H1 (cell line): ENCODE data around the gene IFI44L. TPM values are rescaled to one million over a fixed set of nuclear protein-coding genes. Genes with fewer than 3 reads are reported as not detected.

ENCODE experiments used
- EP300 ChIP-seq, 2 experiments: IDR thresholded peaks; 1 replicate in 1 of 2; 2 replicates in 1 of 2; pipeline ENCODE4 v1.6.1; 2011 to 2012; ENCODE audit warnings: low read depth in 2 of 2, low read length in 2 of 2, mild to moderate bottlenecking in 2 of 2, borderline replicate concordance in 1 of 2, inconsistent platforms in 1 of 2, moderate library complexity in 1 of 2
- polyA plus RNA-seq, 7 experiments: library from polyadenylated mRNA; depleted of rRNA in 3 of 7; stranded (reverse) in 5 of 7; unstranded in 2 of 7; fragments of >200 nt in 5 of 7; fragments of 200-250 nt in 2 of 7; gene quantifications; 1 replicate in 5 of 7; 2 replicates in 1 of 7; 4 replicates in 1 of 7; pipeline versions ENCODE4 v1.2.1 to v1.2.3, GENCODE V29; 2011 to 2013; ENCODE audit warnings: missing spikeins in 2 of 7, mixed read lengths in 2 of 7
- total RNA-seq: library from RNA; stranded (reverse); fragmentation: NEBNext Ultra II Directional; extraction: Animal tissue kit (Norgen Biotek cat#: 25700); gene quantifications from 2 replicates; pipeline ENCODE4 v1.2.1, GENCODE V29; 2021
- TF ChIP-seq, protein P1 (sequence below), 3 experiments: IDR thresholded peaks; 1 replicate in 2 of 3; 2 replicates in 1 of 3; pipeline versions ENCODE4 v1.5.1 to v1.6.1; 2011; ENCODE audit warnings: low read length in 3 of 3, mild to moderate bottlenecking in 3 of 3, inconsistent platforms in 2 of 3, low read depth in 1 of 3, moderate library complexity in 1 of 3; ENCODE audit not compliant: insufficient read depth in 1 of 3; ENCODE audit errors: control extremely low read depth in 1 of 3

IFI44L gene
- total and polyA plus RNA-seq, 2 of the 8 experiments (the other 6 are each of a cell fraction or from before 2014, with no cell fraction given): not detected

DNA sequence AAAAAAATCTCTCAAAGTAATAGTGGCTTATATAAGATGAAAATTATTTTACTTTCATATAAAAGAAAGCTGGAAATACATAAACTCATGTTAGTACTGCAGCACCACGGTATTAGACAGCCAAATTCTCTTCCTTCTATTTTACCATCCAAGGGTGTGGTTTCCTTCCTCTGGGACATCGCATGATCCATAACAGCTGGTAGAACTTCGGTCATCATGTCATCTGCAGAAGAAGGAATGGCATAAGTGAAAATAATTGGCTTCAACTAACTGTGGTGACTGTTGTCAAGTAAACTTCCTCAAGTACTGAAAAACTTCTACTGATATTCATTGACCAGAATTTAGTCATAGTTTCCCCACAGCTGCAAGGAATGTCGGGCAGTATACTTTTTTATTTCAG is 28.3 kb upstream of the IFI44L start (continued):
- TF ChIP-seq, protein P1, sequence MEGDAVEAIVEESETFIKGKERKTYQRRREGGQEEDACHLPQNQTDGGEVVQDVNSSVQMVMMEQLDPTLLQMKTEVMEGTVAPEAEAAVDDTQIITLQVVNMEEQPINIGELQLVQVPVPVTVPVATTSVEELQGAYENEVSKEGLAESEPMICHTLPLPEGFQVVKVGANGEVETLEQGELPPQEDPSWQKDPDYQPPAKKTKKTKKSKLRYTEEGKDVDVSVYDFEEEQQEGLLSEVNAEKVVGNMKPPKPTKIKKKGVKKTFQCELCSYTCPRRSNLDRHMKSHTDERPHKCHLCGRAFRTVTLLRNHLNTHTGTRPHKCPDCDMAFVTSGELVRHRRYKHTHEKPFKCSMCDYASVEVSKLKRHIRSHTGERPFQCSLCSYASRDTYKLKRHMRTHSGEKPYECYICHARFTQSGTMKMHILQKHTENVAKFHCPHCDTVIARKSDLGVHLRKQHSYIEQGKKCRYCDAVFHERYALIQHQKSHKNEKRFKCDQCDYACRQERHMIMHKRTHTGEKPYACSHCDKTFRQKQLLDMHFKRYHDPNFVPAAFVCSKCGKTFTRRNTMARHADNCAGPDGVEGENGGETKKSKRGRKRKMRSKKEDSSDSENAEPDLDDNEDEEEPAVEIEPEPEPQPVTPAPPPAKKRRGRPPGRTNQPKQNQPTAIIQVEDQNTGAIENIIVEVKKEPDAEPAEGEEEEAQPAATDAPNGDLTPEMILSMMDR (IDR thresholded peaks at IDR 0.05; ENCODE audit: control extremely low read depth in 1 of 3, insufficient read depth in 1 of 3, low read depth in 1 of 3, low read length in 3 of 3): no peak
- TF ChIP-seq EP300 (IDR thresholded peaks at IDR 0.05; ENCODE audit: borderline replicate concordance in 1 of 2, low read depth in 2 of 2, low read length in 2 of 2): no peak
